ENCODE results near the gene CAND2. TPM values are rescaled to one million over a fixed set of nuclear protein-coding genes. Genes with fewer than 3 reads are reported as not detected.
A peak's percentile ranks its signal among the peaks of the same experiment; 100 is the strongest.
"Not testable (repeated sequence)": the region's sequence is repeated elsewhere in the genome, so short reads cannot be mapped to it uniquely, and the experiment has no call there.

Gene CAND2
- total and polyA plus RNA-seq, 7 donors: 0.60 to 24.9 (median 12.5) TPM; not detected in 1

DNA sequence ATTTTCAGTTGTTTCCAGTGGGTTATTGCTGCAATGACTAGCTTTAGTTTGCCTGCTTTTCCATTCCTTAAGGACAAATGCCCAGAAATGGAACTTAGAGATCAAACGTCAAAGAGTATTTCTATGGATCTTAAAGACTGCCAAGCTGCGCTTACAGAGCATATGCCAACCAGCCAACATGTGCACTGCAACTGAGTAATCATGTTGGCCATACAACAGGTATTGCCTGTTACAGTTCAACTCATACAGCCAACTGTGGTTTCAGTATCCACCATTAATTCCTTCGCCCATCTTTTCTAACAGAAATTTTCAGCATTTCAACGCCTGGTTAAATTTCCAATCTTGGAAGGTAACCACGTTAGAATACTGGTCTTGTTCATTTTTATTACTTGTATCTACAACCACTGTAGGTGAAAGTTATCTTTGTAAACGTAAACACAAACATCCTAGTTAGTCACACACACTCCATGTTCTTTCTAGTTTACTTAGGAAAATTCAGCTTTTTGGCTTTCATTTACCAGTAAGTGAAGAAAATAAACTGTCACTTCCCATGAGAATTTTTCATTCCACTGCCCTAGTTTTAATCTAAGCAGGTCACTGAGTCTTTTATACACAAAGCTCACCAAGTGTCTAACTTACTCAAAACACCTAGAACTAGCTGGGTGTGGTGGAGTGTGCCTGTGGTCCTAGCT, 41.0 kb downstream of the CAND2 start:
- no peak overlapping the region for H3K27ac ChIP-seq
- TF ChIP-seq POLR2AphosphoS5 (IDR thresholded peaks at IDR 0.05) (no peak), EP300 (IDR thresholded peaks at IDR 0.05) (no peak), POLR2A (IDR thresholded peaks at IDR 0.05) (no peak)
- TF ChIP-seq, protein P1, sequence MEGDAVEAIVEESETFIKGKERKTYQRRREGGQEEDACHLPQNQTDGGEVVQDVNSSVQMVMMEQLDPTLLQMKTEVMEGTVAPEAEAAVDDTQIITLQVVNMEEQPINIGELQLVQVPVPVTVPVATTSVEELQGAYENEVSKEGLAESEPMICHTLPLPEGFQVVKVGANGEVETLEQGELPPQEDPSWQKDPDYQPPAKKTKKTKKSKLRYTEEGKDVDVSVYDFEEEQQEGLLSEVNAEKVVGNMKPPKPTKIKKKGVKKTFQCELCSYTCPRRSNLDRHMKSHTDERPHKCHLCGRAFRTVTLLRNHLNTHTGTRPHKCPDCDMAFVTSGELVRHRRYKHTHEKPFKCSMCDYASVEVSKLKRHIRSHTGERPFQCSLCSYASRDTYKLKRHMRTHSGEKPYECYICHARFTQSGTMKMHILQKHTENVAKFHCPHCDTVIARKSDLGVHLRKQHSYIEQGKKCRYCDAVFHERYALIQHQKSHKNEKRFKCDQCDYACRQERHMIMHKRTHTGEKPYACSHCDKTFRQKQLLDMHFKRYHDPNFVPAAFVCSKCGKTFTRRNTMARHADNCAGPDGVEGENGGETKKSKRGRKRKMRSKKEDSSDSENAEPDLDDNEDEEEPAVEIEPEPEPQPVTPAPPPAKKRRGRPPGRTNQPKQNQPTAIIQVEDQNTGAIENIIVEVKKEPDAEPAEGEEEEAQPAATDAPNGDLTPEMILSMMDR (IDR thresholded peaks at IDR 0.05): no peak
- intact Hi-C loops (cut with DNase I): no loop called here
- H3K4me1 ChIP-seq: peaks cover 0 to 42% (median 34%) of the 10 kb centered on the region in 4 donors
- 68 to 76% methylated on average over 6 of the region's 6 CpGs for WGBS, 2 donors
- no peak overlapping the region for H3K4me3 ChIP-seq
- H3K36me3 ChIP-seq: peaks cover 21 to 76% (median 51%) of the 10 kb centered on the region in 4 donors
- H3K27me3 ChIP-seq: no peaks in the 10 kb centered on the region
- DNase-seq: no peak
- no peaks in the 10 kb centered on the region for H3K9me3 ChIP-seq

DNA sequence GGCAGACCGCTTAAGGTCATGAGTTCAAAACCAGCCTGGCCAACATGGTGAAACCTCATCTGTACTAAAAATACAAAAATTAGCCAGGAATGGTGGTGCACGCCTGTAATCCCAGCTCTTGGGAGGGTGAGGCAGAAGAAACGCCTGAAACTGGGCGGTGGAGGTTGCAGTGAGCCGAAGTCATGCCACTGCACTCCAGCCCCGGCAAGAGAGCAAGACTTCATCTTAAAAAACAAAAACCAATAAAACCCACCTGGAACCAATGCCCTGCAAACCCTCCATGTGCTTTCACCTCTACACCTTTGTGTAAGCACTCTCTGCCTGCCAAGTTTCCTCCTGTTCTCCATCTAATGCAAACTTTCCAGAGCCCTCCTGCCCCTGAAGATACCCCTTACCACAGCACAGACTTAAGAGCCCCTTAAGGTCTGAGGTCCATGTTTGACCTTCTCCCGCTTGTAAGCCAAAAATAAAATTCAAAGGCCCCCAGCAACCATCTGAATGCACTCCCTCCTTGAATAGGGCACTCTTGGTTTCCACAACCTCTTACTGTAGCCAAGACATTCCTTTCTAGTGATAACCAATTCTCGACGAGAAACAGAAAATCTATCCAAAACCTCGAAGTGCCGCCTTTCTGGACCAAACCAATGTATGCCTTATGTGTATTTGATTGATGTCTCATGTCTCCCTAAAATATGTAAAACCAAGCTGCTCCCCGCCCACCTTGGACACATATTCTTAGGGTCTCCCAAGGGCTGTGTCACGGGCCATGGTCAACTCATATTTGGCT, 41.9 kb downstream of the CAND2 start:
- no peaks in the 10 kb centered on the region for H3K9me3 ChIP-seq
- H3K4me3 ChIP-seq: no peak overlapping the region
- no peaks in the 10 kb centered on the region for H3K27me3 ChIP-seq
- DNase-seq: no peak
- peaks cover 21 to 67% (median 45%) of the 10 kb centered on the region in 4 donors for H3K36me3 ChIP-seq
- intact Hi-C loops (cut with DNase I): no loop called here
- peaks cover 0 to 42% (median 34%) of the 10 kb centered on the region in 4 donors for H3K4me1 ChIP-seq
- no peak overlapping the region for H3K27ac ChIP-seq
- WGBS, 2 donors: 80 to 85% methylated on average over 13 of the region's 13 CpGs
- TF ChIP-seq POLR2AphosphoS5 (IDR thresholded peaks at IDR 0.05) (no peak), EP300 (IDR thresholded peaks at IDR 0.05) (no peak), POLR2A (IDR thresholded peaks at IDR 0.05) (no peak)
- TF ChIP-seq, protein P1 (IDR thresholded peaks at IDR 0.05): no peak

DNA sequence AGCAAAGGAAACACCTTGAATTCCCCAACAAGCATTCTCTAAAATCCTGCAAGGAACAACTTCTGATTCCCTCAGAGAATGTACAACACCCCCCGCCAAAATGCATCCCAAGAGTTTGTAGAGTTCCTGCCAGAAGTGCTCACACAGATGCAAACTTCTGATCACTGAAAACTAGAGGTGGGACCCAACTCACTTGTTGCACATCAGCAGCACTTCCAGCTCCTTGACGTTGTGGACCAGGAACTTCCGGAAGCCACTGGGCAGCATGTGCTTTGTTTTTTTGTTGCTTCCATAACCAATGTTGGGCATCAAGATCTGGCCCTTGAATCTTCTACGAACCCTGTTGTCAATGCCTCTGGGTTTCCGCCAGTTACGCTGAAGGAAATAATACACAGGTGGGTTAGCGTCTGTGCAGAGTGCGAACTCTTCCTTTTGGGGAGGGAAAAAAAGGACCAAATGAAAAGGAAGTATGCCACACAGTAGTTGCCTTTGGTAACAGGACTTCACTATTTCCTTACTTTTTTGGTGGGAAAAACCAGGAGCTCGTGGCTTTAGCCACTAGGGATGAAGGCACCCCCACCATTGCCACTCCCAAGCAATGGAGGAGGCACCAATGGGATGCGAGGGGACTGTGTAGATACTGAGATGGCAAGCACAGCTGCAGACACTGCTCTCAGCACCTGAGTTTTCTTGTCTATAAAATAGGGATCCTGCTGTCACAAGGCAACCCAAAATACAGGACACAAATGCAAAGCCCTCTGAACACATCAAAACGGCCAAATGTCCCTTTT, 42.9 kb downstream of the CAND2 start:
- TF ChIP-seq, protein P1 (IDR thresholded peaks at IDR 0.05): no peak
- TF ChIP-seq EP300 (IDR thresholded peaks at IDR 0.05) (no peak), POLR2A (IDR thresholded peaks at IDR 0.05) (no peak), POLR2AphosphoS5 (IDR thresholded peaks at IDR 0.05) (no peak)
- H3K27ac ChIP-seq: no peak overlapping the region
- no peak for DNase-seq
- 77 to 80% methylated on average over 11 of the region's 11 CpGs for WGBS, 2 donors
- intact Hi-C loops (cut with DNase I): no loop called here
- no peaks in the 10 kb centered on the region for H3K9me3 ChIP-seq
- no peaks in the 10 kb centered on the region for H3K27me3 ChIP-seq
- peak overlapping the region in 1 of 4 donors; percentile 64 for H3K4me3 ChIP-seq
- H3K4me1 ChIP-seq: peaks cover 0 to 42% (median 34%) of the 10 kb centered on the region in 4 donors
- peaks cover 15 to 57% (median 40%) of the 10 kb centered on the region in 4 donors for H3K36me3 ChIP-seq

DNA sequence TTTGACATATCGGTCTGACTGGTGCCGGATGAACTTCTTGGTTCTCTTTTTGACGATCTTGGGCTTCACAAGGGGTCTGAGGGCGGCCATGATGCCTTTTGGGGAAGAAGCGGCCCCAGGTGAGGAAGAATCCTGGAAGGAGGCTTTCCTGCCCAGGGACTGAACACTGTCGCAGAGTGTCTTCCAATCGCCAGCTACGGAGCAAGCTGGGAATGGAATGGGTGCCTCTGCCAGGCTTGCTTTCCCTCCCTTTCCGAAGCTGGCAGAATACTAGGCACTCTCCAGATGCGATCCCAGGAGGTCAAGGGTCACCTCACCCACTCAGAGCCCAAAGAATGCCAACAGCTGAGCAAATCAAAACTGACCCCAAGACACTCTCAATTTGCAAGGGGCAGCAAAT, 43.7 kb downstream of the CAND2 start:
- peaks cover 0 to 42% (median 34%) of the 10 kb centered on the region in 4 donors for H3K4me1 ChIP-seq
- WGBS, 2 donors: 35 to 62% methylated on average over 10 of the region's 10 CpGs
- peak overlapping the region; percentile 84 to 89 (median 88) for H3K27ac ChIP-seq
- not testable (repeated sequence) for H3K27me3 ChIP-seq, DNase-seq, H3K9me3 ChIP-seq
- peaks cover 7 to 49% (median 34%) of the 10 kb centered on the region in 4 donors for H3K36me3 ChIP-seq
- H3K4me3 ChIP-seq: peak overlapping the region; percentile 55 to 73 (median 62)
- intact Hi-C loops (cut with DNase I): loop anchor here (2.0 to 5.0 kb wide), 3 partner anchors 29 to 283 kb away; partner anchors contain the start of genes CAND2 and MKRN2
